ENCODE results near the gene GCM1. TPM values are rescaled to one million over a fixed set of nuclear protein-coding genes. Genes with fewer than 3 reads are reported as not detected.

GCM1 gene
- polyA plus RNA-seq, 12 donors, result 0.04 to 0.05 TPM; not detected in 10

- no peak for DNase-seq
Measured at GRCh38 chr6:53154071-53154470, 5.4 kb upstream of the GCM1 start.

GRCh38 chr6:53152576-53152975 is 3.9 kb upstream of the GCM1 start:
- DNase-seq, result no peak

GRCh38 chr6:53151676-53152075 is 3.0 kb upstream of the GCM1 start:
- DNase-seq, result no peak

GRCh38 chr6:53144802-53145201 is 3.8 kb downstream of the GCM1 start:
- no peak for DNase-seq

- DNase-seq, result no peak
Measured at GRCh38 chr6:53143710-53144109, 4.9 kb downstream of the GCM1 start.

- no peak for DNase-seq
Measured at GRCh38 chr6:53142810-53143209, 5.8 kb downstream of the GCM1 start.

GRCh38 chr6:53139841-53140413 is 8.7 kb downstream of the GCM1 start:
- no peak for DNase-seq

GRCh38 chr6:53136000-53136609 is 12.5 kb downstream of the GCM1 start:
- no peak for DNase-seq

GRCh38 chr6:53134601-53135235 is 13.9 kb downstream of the GCM1 start:
- no peak for DNase-seq

- no peak for DNase-seq
Measured at GRCh38 chr6:53133961-53134360, 14.7 kb downstream of the GCM1 start.

- no peak for DNase-seq
Measured at GRCh38 chr6:53130569-53131290, 17.9 kb downstream of the GCM1 start.

- no peak for DNase-seq
Measured at GRCh38 chr6:53128842-53129241, 19.8 kb downstream of the GCM1 start.

GRCh38 chr6:53125276-53125675 is 23.4 kb downstream of the GCM1 start:
- no peak for DNase-seq

- DNase-seq, result no peak
Measured at GRCh38 chr6:53124131-53124800, 24.4 kb downstream of the GCM1 start.

- DNase-seq, result peak; percentile 11
Measured at GRCh38 chr6:53119772-53120409, 28.8 kb downstream of the GCM1 start.

- DNase-seq, result peak; percentile 21
Measured at GRCh38 chr6:53119349-53119748, 29.3 kb downstream of the GCM1 start.

- no peak for DNase-seq
Measured at GRCh38 chr6:53115741-53116140, 32.9 kb downstream of the GCM1 start.

- no peak for DNase-seq
Measured at GRCh38 chr6:53115113-53115512, 33.5 kb downstream of the GCM1 start.

- no peak for DNase-seq
Measured at GRCh38 chr6:53113742-53114141, 34.9 kb downstream of the GCM1 start.

- no peak for DNase-seq
Measured at GRCh38 chr6:53112871-53113270, 35.8 kb downstream of the GCM1 start.

- no peak for DNase-seq
Measured at GRCh38 chr6:53112404-53112803, 36.2 kb downstream of the GCM1 start.

- DNase-seq, result no peak
Measured at GRCh38 chr6:53111865-53112264, 36.8 kb downstream of the GCM1 start.

All from muscle of arm (tissue), 12 donors.